SU-DHL-6 (cell line): Measurements from ENCODE around the gene ASXL1.

Experiments
- H2AFZ ChIP-seq: fragments of 200-600 bp; sonication (generic); 2 replicates; pipeline ENCODE4 v1.6.1; 2014; ENCODE audit warnings: low read depth, mild to moderate bottlenecking, moderate library complexity, mixed read lengths, antibody characterized with exemption, low read length; ENCODE audit not compliant: severe bottlenecking
- H3F3A ChIP-seq: fragments of 200-600 bp; shearing (Covaris generic); 2 replicates; pipeline ENCODE4 v1.6.0; 2016; ENCODE audit warnings: antibody characterized with exemption, mild to moderate bottlenecking; ENCODE audit not compliant: insufficient read depth
- H3K27ac ChIP-seq: fragments of 200-600 bp; sonication (generic); 2 replicates; pipeline ENCODE4 v1.5.1; 2016; ENCODE audit warnings: low read depth, mild to moderate bottlenecking, low read length, moderate library complexity, mixed read lengths
- H3K27me3 ChIP-seq: fragments of 200-600 bp; sonication (generic), shearing (Covaris generic); 2 replicates; pipeline ENCODE4 v1.6.0; 2014; ENCODE audit warnings: mild to moderate bottlenecking, low read length
- H3K36me3 ChIP-seq: fragments of 200-600 bp; sonication (generic); 2 replicates; pipeline ENCODE4 v1.6.1; 2014; ENCODE audit warnings: mild to moderate bottlenecking, low read length, mixed read lengths
- H3K4me2 ChIP-seq: fragments of 300-600, 200-600 bp; shearing (Covaris generic), sonication (generic); 2 replicates; pipeline ENCODE4 v1.6.0; 2014; ENCODE audit warnings: low read length, low read depth, mild to moderate bottlenecking; ENCODE audit not compliant: poor library complexity, severe bottlenecking
- H3K4me3 ChIP-seq: fragments of 200-600 bp; sonication (generic); 2 replicates; pipeline ENCODE4 v1.5.1; 2014; ENCODE audit warnings: antibody characterized with exemption, low read length, mild to moderate bottlenecking, mixed read lengths; ENCODE audit not compliant: insufficient read depth, poor library complexity, severe bottlenecking
- H3K79me2 ChIP-seq: fragments of 200-600 bp; sonication (generic); 2 replicates; pipeline ENCODE4 v1.6.1; 2014; ENCODE audit warnings: mild to moderate bottlenecking, low read length, moderate library complexity; ENCODE audit not compliant: insufficient read depth
- H3K9ac ChIP-seq: fragments of 200-600 bp; sonication (generic); 2 replicates; pipeline ENCODE4 v1.7.0; 2014; ENCODE audit warnings: mild to moderate bottlenecking, low read length
- H3K9me2 ChIP-seq: fragments of 200-600 bp; sonication (generic); replicated peaks from 2 replicates; pipeline ENCODE4 v1.6.1; 2014; ENCODE audit warnings: low read length; ENCODE audit not compliant: insufficient read depth
- H3K9me3 ChIP-seq: fragments of 200-600 bp; sonication (generic); 2 replicates; pipeline ENCODE4 v1.6.1; 2014; ENCODE audit warnings: low read length, mixed read lengths; ENCODE audit not compliant: insufficient read depth
- H4K20me1 ChIP-seq: fragments of 200-600 bp; sonication (generic); 2 replicates; pipeline ENCODE4 v1.6.1; 2014; ENCODE audit warnings: low read depth, mild to moderate bottlenecking, antibody characterized with exemption, low read length, moderate library complexity, mixed read lengths
- EZH2phosphoT487 ChIP-seq: fragments of 200-600 bp; sonication (generic), shearing (Covaris generic); conservative IDR thresholded peaks from 2 replicates; pipeline ENCODE4 v1.6.1; 2018; ENCODE audit warnings: mild to moderate bottlenecking, antibody characterized with exemption, low read length, moderate library complexity, mixed read lengths
- TF ChIP-seq, protein P1 (sequence below): fragments of 200-600 bp; sonication (generic); IDR thresholded peaks from one replicate; pipeline ENCODE4 v1.5.1; 2017; ENCODE audit warnings: antibody characterized with exemption, mild to moderate bottlenecking, low read length, moderate library complexity; ENCODE audit not compliant: insufficient read depth, poor library complexity, severe bottlenecking

The ASXL1 gene

DNA sequence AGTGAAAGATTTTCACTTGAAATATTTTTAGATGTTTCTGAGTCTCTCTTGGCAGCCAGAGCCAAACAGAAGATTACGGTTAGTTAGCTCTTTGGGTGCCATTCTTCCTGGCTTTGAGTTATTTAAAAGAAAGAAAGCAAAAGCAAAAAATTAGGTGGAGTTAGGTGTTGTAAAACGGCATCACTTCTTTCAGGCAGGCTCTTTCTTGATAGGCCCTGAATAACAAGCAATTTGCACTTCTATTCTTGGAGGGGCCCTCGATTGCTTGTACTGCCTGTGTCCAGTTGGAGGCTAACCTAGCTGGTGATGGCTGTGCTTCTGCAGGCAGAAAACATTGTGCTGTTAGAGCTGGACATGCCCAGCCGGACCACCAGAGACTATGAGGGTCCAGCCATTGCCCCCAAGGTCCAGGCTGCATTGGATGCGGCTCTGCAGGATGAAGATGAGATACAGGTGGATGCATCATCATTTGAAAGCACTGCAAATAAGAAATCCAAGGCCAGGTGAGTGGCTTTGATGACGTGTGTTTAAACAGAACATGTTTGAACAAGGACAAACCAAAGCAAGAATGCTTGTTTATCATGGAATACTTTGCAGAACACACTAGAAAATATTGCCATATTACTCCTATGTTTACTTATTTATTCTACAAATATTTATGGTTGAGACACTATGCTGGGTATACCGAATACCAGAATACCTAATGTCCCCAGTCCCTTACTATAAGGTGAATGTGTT, 28.1 kb upstream of the ASXL1 start:
- Histone ChIP-seq H2AFZ (no peak overlapping the region), H3F3A (no peaks in the 10 kb centered on the region), H3K9me3 (no peaks in the 10 kb centered on the region), H3K9me2 (no peaks in the 10 kb centered on the region), H3K79me2 (no peaks in the 10 kb centered on the region), H4K20me1 (no peaks in the 10 kb centered on the region), H3K27ac (no peak overlapping the region), H3K36me3 (peaks cover 23% of the 10 kb centered on the region), H3K4me2 (no peak overlapping the region), H3K4me3 (no peak overlapping the region), H3K9ac (no peak overlapping the region), H3K27me3 (no peaks in the 10 kb centered on the region)
- TF ChIP-seq, protein P1, sequence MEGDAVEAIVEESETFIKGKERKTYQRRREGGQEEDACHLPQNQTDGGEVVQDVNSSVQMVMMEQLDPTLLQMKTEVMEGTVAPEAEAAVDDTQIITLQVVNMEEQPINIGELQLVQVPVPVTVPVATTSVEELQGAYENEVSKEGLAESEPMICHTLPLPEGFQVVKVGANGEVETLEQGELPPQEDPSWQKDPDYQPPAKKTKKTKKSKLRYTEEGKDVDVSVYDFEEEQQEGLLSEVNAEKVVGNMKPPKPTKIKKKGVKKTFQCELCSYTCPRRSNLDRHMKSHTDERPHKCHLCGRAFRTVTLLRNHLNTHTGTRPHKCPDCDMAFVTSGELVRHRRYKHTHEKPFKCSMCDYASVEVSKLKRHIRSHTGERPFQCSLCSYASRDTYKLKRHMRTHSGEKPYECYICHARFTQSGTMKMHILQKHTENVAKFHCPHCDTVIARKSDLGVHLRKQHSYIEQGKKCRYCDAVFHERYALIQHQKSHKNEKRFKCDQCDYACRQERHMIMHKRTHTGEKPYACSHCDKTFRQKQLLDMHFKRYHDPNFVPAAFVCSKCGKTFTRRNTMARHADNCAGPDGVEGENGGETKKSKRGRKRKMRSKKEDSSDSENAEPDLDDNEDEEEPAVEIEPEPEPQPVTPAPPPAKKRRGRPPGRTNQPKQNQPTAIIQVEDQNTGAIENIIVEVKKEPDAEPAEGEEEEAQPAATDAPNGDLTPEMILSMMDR, result no peak
- no peak for TF ChIP-seq EZH2phosphoT487

DNA sequence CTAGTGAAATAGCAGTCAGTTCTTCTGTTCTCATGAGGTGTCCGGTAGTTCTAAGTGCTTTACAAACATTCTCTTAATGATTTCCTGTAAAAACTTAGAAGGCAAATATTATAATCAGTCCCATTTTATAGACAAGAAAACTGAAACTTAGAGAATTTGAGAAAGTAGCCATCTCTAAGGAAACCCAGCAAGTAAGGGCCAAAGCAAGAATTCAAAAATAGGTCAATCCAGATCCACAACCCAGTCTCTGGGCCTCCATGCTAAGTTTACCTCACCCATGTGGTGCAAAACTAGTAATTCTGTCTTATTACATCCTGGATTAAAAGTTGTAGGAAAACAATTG, 27.6 kb upstream of the ASXL1 start:
- no peaks in the 10 kb centered on the region for H3K27me3 ChIP-seq
- no peaks in the 10 kb centered on the region for H3K9me2 ChIP-seq
- no peaks in the 10 kb centered on the region for H4K20me1 ChIP-seq
- no peaks in the 10 kb centered on the region for H3F3A ChIP-seq
- no peak overlapping the region for H3K4me3 ChIP-seq
- peaks cover 23% of the 10 kb centered on the region for H3K36me3 ChIP-seq
- no peak overlapping the region for H3K4me2 ChIP-seq
- H2AFZ ChIP-seq, result no peak overlapping the region
- no peak overlapping the region for H3K9ac ChIP-seq
- TF ChIP-seq EZH2phosphoT487, result no peak
- TF ChIP-seq, protein P1, result no peak
- H3K79me2 ChIP-seq, result no peaks in the 10 kb centered on the region
- no peaks in the 10 kb centered on the region for H3K9me3 ChIP-seq
- H3K27ac ChIP-seq, result no peak overlapping the region

DNA sequence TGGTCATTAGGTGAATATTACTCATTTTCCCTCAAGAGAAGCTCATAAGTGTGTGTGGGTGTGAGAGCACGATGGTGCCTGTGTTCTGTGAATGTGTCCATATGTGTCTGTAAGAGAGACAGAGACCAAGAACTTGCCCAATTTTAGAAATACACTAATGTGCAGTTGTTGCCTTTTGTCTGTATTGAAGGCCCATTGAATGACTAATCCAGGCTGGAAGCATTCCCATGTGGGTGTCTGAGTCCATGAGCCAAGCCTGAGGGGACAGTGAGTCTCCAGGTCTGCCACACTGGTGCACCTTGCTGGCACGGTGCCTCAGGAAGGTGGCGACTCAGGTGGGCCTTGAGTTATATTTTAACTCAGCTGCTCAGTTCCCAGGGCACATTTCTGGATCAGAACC, 25.5 kb upstream of the ASXL1 start:
- H3K9me2 ChIP-seq, result no peaks in the 10 kb centered on the region
- H3K4me2 ChIP-seq, result no peak overlapping the region
- no peak overlapping the region for H3K27ac ChIP-seq
- no peaks in the 10 kb centered on the region for H3K27me3 ChIP-seq
- H3K4me3 ChIP-seq, result no peak overlapping the region
- TF ChIP-seq, protein P1, result no peak
- TF ChIP-seq EZH2phosphoT487, result no peak
- no peak overlapping the region for H3K9ac ChIP-seq
- peaks cover 23% of the 10 kb centered on the region for H3K36me3 ChIP-seq
- H4K20me1 ChIP-seq, result no peaks in the 10 kb centered on the region
- H3K79me2 ChIP-seq, result no peaks in the 10 kb centered on the region
- no peaks in the 10 kb centered on the region for H3F3A ChIP-seq
- no peaks in the 10 kb centered on the region for H3K9me3 ChIP-seq
- H2AFZ ChIP-seq, result no peak overlapping the region
